H9 (cell line): ENCODE results near the gene TCIRG1. TPM values are rescaled to one million over a fixed set of nuclear protein-coding genes. Genes with fewer than 3 reads are reported as not detected.

ENCODE experiments used
- DNase-seq: peaks from one replicate; pipeline ENCODE4 v3.0.0-alpha.2; 2017
- H2AFZ ChIP-seq: one replicate; pipeline ENCODE4 v1.6.1; 2013; ENCODE audit warnings: mild to moderate bottlenecking, low read length, control low read depth, moderate library complexity
- H2AK5ac ChIP-seq: 2 replicates; pipeline ENCODE4 v1.6.1; 2013; ENCODE audit warnings: low read length, control low read depth, mixed read lengths; ENCODE audit not compliant: insufficient read length
- H2BK120ac ChIP-seq: one replicate; pipeline ENCODE4 v1.6.1; 2013; ENCODE audit warnings: low read depth, mild to moderate bottlenecking, low read length, control low read depth, inconsistent platforms; ENCODE audit not compliant: poor library complexity, severe bottlenecking
- H2BK12ac ChIP-seq: 2 replicates; pipeline ENCODE4 v1.6.1; 2013; ENCODE audit warnings: low read length, control low read depth, mixed read lengths, low read depth; ENCODE audit not compliant: insufficient read length
- H2BK15ac ChIP-seq: 2 replicates; pipeline ENCODE4 v1.6.1; 2013; ENCODE audit warnings: low read depth, low read length, control low read depth
- H2BK20ac ChIP-seq: one replicate; pipeline ENCODE4 v1.6.1; 2013; ENCODE audit warnings: low read depth, mild to moderate bottlenecking, low read length, control low read depth, inconsistent platforms; ENCODE audit not compliant: poor library complexity, severe bottlenecking
- H2BK5ac ChIP-seq: 2 replicates; pipeline ENCODE4 v1.6.1; 2013; ENCODE audit warnings: low read length, control low read depth, mixed read lengths; ENCODE audit not compliant: insufficient read length
- H3K14ac ChIP-seq: 2 replicates; pipeline ENCODE4 v1.6.1; 2013; ENCODE audit warnings: low read length, control low read depth; ENCODE audit not compliant: insufficient read depth
- H3K18ac ChIP-seq: 2 replicates; pipeline ENCODE4 v1.6.1; 2013; ENCODE audit warnings: low read depth, mild to moderate bottlenecking, mixed read lengths, low read length, control low read depth; ENCODE audit not compliant: insufficient read length
- H3K23ac ChIP-seq: 2 replicates; pipeline ENCODE4 v1.6.1; 2013; ENCODE audit warnings: low read length, control low read depth, mixed read lengths, low read depth; ENCODE audit not compliant: insufficient read length
- H3K23me2 ChIP-seq: 2 replicates; pipeline ENCODE4 v1.6.1; 2013; ENCODE audit warnings: low read depth, mild to moderate bottlenecking, mixed read lengths, low read length, control low read depth; ENCODE audit not compliant: insufficient read length, poor library complexity, severe bottlenecking
- H3K27ac ChIP-seq: 2 replicates; pipeline ENCODE4 v1.5.1; 2013; ENCODE audit warnings: low read length, control low read depth, mixed read lengths, low read depth; ENCODE audit not compliant: insufficient read length
- H3K27me3 ChIP-seq: 2 replicates; pipeline ENCODE4 v1.6.1; 2013; ENCODE audit warnings: low read length, control low read depth, inconsistent platforms; ENCODE audit not compliant: insufficient read depth
- H3K4ac ChIP-seq: 2 replicates; pipeline ENCODE4 v1.6.1; 2013; ENCODE audit warnings: low read depth, mild to moderate bottlenecking, control low read depth, inconsistent platforms, low read length, moderate library complexity
- H3K4me1 ChIP-seq: 2 replicates; pipeline ENCODE4 v1.6.1; 2013; ENCODE audit warnings: low read length, control low read depth, inconsistent platforms; ENCODE audit not compliant: insufficient read depth
- H3K4me2 ChIP-seq: 2 replicates; pipeline ENCODE4 v1.6.1; 2013; ENCODE audit warnings: low read length, control low read depth, mixed read lengths; ENCODE audit not compliant: insufficient read length, insufficient read depth
- H3K56ac ChIP-seq: 2 replicates; pipeline ENCODE4 v1.6.1; 2013; ENCODE audit warnings: low read depth, mild to moderate bottlenecking, mixed read lengths, low read length, control low read depth; ENCODE audit not compliant: insufficient read length
- H3K79me1 ChIP-seq: 2 replicates; pipeline ENCODE4 v1.6.1; 2013; ENCODE audit warnings: low read depth, mild to moderate bottlenecking, moderate library complexity, low read length, control low read depth, inconsistent platforms; ENCODE audit not compliant: insufficient read depth, poor library complexity, severe bottlenecking
- H3K79me2 ChIP-seq: 2 replicates; pipeline ENCODE4 v1.6.1; 2013; ENCODE audit warnings: low read length, control low read depth, inconsistent platforms; ENCODE audit not compliant: insufficient read depth
- H3K9ac ChIP-seq: 2 replicates; pipeline ENCODE4 v1.6.1; 2013; ENCODE audit warnings: low read length, control low read depth, mixed read lengths; ENCODE audit not compliant: insufficient read length; ENCODE audit errors: extremely low read depth
- H3K9me3 ChIP-seq: one replicate; pipeline ENCODE4 v1.6.1; 2013; ENCODE audit warnings: low read depth, low read length, inconsistent platforms; ENCODE audit not compliant: control insufficient read depth
- H3T11ph ChIP-seq: one replicate; pipeline ENCODE4 v1.6.1; 2013; ENCODE audit warnings: mild to moderate bottlenecking, low read length, control low read depth, inconsistent platforms
- H4K20me1 ChIP-seq: one replicate; pipeline ENCODE4 v1.6.1; 2013; ENCODE audit not compliant: control insufficient read depth, insufficient read length, insufficient read depth
- H4K5ac ChIP-seq: 2 replicates; pipeline ENCODE4 v1.6.1; 2013; ENCODE audit warnings: low read depth, mild to moderate bottlenecking, mixed read lengths, low read length, control low read depth; ENCODE audit not compliant: insufficient read length
- H4K8ac ChIP-seq: replicated peaks from 2 replicates; pipeline ENCODE4 v1.6.1; 2013; ENCODE audit warnings: low read length, control low read depth, mixed read lengths, low read depth; ENCODE audit not compliant: insufficient read length
- H4K91ac ChIP-seq: 2 replicates; pipeline ENCODE4 v1.6.1; 2013; ENCODE audit warnings: low read depth, mild to moderate bottlenecking, moderate library complexity, mixed read lengths, low read length, control low read depth; ENCODE audit not compliant: insufficient read length
- H3K27ac Mint-ChIP-seq, 3 experiments: 2 replicates in 2 of 3; 3 replicates in 1 of 3; pipeline ENCODE4 v1.8.0; 2020 to 2021; ENCODE audit warnings: mixed read lengths in 3 of 3, mild to moderate bottlenecking in 1 of 3, moderate library complexity in 1 of 3
- H3K27me3 Mint-ChIP-seq: 2 replicates; pipeline ENCODE4 v1.8.0; 2021; ENCODE audit warnings: low read depth, mild to moderate bottlenecking, moderate library complexity, mixed read lengths
- H3K36me3 Mint-ChIP-seq, 3 experiments: 2 replicates in 2 of 3; 3 replicates in 1 of 3; pipeline ENCODE4 v1.8.0; 2020 to 2021; ENCODE audit warnings: low read depth in 3 of 3, mixed read lengths in 3 of 3; ENCODE audit not compliant: insufficient read depth in 1 of 3
- H3K4me1 Mint-ChIP-seq, 2 experiments: 2 replicates each; pipeline ENCODE4 v1.8.0; 2020; ENCODE audit warnings: mixed read lengths in 2 of 2
- H3K4me3 Mint-ChIP-seq, 2 experiments: 2 replicates in 1 of 2; 3 replicates in 1 of 2; pipeline ENCODE4 v1.8.0; 2020 to 2021; ENCODE audit warnings: mild to moderate bottlenecking in 2 of 2, mixed read lengths in 2 of 2, moderate library complexity in 1 of 2
- H3K9me3 Mint-ChIP-seq, 2 experiments: 2 replicates in 1 of 2; 3 replicates in 1 of 2; pipeline ENCODE4 v1.8.0; 2020; ENCODE audit warnings: mild to moderate bottlenecking in 2 of 2, mixed read lengths in 2 of 2, moderate library complexity in 1 of 2
- WGBS: extraction: QIAGEN DNeasy Blood & Tissue Kit; methylation state at CpG from one replicate; pipeline ENCODE4 v1.1.7; 2013; ENCODE audit warnings: missing lambda C conversion rate, low lambda C conversion rate, mixed read lengths; ENCODE audit not compliant: insufficient read length; ENCODE audit errors: extremely low coverage; 5-methylcytosine and 5-hydroxymethylcytosine counted together
- total RNA-seq: library from RNA; stranded (reverse); gene quantifications from 2 replicates; pipeline ENCODE4 v1.2.1, GENCODE V29; 2021
- TF ChIP-seq, protein P1 (sequence below): fragments of 200-600 bp; sonication (generic); conservative IDR thresholded peaks from 3 replicates; pipeline ENCODE4 v1.8.0; 2021; ENCODE audit warnings: antibody characterized with exemption, mild to moderate bottlenecking

TCIRG1 gene
- total RNA-seq, 1 experiment from 2014 or later = 24.4 TPM

DNA sequence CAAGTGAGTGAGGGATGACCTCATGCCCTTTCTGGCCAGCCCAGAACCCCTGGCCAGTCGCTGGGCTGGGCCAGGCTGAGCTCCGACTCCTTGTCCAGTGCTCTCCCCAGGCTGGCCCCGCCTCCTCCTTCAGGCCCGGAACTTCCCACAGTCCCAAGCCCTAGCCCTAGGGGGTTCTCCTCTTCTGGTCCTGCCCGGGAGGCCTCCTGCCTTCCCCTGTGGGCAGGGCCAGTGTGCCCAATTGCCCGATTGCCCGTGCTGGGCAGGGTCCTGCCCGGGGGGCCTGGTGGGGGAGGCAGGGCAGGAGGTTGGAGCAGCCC is 4.2 kb downstream of the TCIRG1 start:
- H3K23ac ChIP-seq = no peak overlapping the region
- H2BK120ac ChIP-seq = no peak overlapping the region
- Mint-ChIP-seq H3K27ac (no peak overlapping the region), H3K36me3 (no peaks in the 10 kb centered on the region; a peak in 1 of 7 replicates), H3K27me3 (no peaks in the 10 kb centered on the region), H3K9me3 (no peaks in the 10 kb centered on the region), H3K4me3 (no peak overlapping the region), H3K4me1 (peaks cover 7 to 9% of the 10 kb centered on the region in 2 experiments)
- H2BK15ac ChIP-seq = no peak overlapping the region
- DNase-seq = no peak
- WGBS = no CpG with 5 or more reads among the region's 8 CpGs
- no peak overlapping the region for H3T11ph ChIP-seq
- H4K20me1 ChIP-seq = no peaks in the 10 kb centered on the region
- no peak overlapping the region for H3K18ac ChIP-seq
- no peak overlapping the region for H3K4ac ChIP-seq
- H3K14ac ChIP-seq = no peak overlapping the region
- no peaks in the 10 kb centered on the region for H3K79me2 ChIP-seq
- no peaks in the 10 kb centered on the region for H3K23me2 ChIP-seq
- no peak overlapping the region for H3K9ac ChIP-seq
- no peak overlapping the region for H2BK5ac ChIP-seq
- no peak overlapping the region for H4K8ac ChIP-seq
- H4K91ac ChIP-seq = no peak overlapping the region
- H2BK20ac ChIP-seq = no peak overlapping the region
- TF ChIP-seq, protein P1, sequence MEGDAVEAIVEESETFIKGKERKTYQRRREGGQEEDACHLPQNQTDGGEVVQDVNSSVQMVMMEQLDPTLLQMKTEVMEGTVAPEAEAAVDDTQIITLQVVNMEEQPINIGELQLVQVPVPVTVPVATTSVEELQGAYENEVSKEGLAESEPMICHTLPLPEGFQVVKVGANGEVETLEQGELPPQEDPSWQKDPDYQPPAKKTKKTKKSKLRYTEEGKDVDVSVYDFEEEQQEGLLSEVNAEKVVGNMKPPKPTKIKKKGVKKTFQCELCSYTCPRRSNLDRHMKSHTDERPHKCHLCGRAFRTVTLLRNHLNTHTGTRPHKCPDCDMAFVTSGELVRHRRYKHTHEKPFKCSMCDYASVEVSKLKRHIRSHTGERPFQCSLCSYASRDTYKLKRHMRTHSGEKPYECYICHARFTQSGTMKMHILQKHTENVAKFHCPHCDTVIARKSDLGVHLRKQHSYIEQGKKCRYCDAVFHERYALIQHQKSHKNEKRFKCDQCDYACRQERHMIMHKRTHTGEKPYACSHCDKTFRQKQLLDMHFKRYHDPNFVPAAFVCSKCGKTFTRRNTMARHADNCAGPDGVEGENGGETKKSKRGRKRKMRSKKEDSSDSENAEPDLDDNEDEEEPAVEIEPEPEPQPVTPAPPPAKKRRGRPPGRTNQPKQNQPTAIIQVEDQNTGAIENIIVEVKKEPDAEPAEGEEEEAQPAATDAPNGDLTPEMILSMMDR = no peak
- no peak overlapping the region for H2AFZ ChIP-seq
- H3K27ac ChIP-seq = no peak overlapping the region
- no peak overlapping the region for H2AK5ac ChIP-seq
- H3K9me3 ChIP-seq = no peaks in the 10 kb centered on the region
- H3K56ac ChIP-seq = no peak overlapping the region
- no peak overlapping the region for H2BK12ac ChIP-seq
- no peaks in the 10 kb centered on the region; the same call in 1 of the 2 replicates for H3K4me1 ChIP-seq
- H3K27me3 ChIP-seq = no peaks in the 10 kb centered on the region
- H3K4me2 ChIP-seq = no peak overlapping the region
- no peaks in the 10 kb centered on the region for H3K79me1 ChIP-seq
- no peak overlapping the region for H4K5ac ChIP-seq
